NCI-H446 treated with DMSO at 0.1 percent for 48 hours (cell line): ENCODE results near the gene DLK1.
A peak's percentile ranks its signal among the peaks of the same experiment; 100 is the strongest.

ENCODE experiments used
- DNase-seq: peaks from one replicate; lab custom pipeline; 2025; lab: John Stamatoyannopoulos, UW

Gene DLK1

DNA sequence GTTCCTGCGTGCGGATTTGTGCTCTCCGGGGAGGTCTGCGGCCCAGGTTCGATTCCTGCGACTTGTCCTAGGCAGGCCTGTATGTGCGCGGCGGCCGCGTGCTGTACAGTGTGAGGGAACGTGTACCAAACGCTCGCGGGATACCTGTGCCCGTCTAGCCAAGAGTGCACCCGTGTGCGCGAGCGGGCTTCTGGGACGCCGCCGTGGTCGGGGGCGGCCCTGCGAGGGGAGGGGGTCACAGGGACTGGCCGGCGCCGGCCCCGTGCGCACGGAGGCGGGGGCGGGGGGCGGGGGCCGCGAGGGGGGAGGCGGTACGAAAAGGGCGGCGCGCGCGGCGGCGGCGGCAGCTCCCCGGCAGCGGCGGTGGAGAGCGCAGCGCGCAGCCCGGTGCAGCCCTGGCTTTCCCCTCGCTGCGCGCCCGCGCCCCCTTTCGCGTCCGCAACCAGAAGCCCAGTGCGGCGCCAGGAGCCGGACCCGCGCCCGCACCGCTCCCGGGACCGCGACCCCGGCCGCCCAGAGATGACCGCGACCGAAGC is at the start of gene DLK1:
Gene DLK1, plus strand, starts transcription at position 343 of the 536 bp plus-strand sequence. Its CDS starts 177 bp downstream, at position 520.
- DNase-seq: no peak

DNA sequence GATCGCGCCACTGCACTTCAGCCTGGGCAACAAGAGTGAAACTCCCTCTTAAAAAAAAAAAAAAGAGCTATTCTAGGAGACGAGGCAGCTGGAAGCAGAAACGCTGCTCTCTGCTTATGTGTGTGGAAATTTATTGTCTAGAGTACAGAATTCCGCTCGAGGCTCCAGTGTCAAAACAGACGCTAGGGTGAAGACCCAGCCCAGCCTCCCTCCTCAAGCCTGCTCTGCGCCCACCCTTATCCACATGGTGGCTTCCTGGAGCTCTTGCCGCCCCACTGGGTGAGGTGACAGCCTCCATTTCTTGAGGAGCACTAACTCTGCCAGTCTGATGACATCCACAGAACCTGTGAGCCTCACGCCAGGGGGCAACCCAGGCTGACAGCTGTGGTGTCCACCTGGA is 49.5 kb upstream of the DLK1 start:
- no peak for DNase-seq

DNA sequence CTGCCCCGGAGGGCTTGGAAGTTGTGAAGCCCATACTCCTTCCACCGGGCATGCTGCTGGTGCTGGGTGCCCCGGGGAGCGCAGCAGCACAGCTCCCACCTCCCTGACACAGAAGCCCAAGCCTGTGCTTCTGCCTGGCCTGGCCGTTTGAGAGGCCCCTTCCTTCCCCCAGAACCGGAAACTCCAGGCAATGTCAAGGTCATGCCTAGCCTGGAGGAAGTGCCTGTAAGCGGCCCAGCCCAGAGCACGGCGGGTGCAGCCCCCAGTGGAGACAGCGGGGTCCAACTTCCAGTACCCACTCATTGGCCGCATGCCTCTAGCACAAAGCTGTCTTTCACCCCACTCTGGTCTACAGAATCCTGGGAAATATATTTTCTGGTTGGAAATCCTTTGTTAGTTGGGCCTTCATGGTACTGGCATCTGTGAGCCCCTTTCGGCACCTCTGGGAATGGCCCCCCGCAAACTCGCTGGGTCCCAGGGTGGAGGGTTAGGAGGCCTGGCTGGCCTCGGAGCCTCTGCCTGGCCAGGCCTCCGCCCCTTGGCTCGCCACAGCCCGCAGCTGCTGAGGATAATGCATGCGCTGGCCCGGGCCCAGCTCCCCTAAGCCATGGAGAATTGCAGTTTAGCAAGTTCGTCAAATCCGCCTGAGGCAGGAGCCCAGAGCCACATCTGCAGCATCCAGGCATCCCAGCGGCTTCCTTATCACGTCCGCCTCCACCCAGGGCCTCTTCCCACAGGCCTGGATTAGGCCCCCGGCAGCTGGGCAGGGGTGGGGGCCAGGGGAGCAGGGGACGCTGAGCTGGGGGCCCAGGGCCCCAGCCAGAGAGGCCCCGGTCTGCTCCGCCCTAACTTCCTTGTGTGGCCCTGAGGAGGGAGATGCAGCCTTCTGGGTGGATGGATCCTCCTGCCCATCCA is 48.9 kb upstream of the DLK1 start:
- no peak for DNase-seq

DNA sequence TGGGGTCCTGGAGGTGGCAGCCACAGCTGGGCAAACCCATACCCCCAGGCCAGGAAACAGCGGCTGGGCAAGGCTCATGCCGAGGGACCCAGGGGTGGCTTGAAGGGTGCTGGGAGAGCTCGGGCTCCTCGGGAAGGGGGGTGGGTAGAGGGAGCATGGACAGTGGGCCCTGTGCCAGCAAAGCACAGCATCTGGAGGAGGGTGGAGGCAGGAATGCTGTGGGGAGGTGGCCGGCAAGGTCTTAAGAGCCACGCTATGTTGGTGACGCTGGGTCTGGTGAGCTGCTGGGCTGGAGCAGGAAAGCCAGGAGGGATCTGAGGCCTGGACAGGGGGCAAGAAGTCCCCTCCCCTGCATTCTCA is 48.2 kb upstream of the DLK1 start:
- DNase-seq: no peak

DNA sequence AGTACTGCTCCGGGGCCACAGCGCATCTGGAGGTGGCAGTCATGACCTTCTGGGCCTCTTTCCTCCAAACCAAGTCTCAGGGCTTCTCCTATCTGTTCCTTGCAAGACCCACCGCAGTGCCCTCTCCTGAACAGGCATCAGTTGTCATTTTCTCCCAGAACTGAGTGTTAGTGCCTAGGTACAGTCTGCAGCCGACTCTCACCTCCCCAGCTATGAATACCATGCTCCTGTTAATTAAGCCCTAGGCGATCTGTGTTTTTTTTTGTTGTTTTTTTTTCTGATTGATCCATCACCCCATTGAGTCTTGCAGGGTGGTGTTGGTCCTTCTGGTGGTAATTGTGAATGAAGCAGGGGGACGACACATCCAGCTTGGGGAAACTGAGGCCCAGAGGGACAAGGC is 47.5 kb upstream of the DLK1 start:
- DNase-seq: no peak

DNA sequence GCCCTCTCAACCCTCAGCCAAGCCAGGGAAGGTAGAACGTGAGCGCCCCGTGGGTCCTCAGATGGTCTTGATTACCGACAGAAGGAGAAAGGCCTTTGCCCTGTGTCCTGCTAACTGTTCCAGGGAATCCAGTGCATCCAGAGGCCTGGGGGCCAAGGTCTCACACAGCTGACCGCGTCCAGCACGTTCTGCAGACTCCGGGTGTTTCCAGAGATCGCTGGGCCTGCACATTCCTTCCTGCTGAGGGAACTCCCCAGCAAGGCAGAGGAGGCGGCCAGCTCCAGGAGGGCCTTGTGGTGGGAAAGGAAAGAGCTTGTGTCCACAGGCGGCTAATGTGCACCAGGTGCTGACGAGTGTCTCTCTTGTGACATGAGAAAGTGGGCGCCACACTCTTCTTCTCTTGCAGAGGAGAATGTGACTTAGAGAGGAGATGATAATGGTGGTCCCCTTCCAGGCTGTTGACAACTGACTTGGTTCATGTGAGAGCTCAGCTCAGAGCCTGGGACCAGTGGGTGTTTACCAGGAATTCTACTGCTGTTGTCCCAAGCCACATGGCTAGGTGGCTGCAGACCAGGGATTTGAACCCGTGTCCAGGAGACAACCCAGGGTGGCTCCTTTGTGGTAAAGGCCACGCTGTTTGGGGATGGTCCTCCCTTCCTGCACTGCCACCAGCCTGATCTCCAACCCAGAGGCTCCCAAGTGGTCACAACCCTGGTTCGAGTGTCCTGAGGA is 46.8 kb upstream of the DLK1 start:
- DNase-seq: no peak

DNA sequence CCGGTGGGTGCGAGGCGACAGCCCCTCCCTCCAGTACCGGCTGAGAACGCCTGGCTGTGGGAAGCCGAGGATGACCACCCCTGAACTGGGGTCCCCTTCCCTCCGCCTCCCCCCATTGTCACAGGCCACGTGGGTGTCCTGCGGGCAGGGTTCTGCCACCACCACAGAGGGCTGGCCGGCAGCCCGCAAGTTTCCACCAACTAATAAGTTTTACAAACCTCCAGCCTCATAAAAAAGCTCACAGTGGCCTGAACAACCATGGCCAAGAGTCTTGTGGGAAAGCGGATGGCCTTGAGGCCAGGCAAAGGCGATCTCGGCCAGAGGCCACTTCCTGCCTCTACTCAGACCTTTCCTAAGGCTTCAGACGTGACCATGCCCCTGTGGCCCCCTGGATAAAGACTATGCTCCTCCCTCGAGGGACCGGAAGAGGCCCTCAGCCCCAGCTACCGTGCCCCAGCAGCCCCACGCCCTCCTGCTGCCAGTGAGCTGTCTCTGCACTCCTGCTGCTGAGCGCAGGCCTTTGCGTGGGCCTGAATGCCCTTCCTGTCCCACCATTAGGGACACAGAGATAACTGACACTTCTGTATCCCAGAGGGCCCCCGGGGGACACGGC is 46.1 kb upstream of the DLK1 start:
- no peak for DNase-seq

DNA sequence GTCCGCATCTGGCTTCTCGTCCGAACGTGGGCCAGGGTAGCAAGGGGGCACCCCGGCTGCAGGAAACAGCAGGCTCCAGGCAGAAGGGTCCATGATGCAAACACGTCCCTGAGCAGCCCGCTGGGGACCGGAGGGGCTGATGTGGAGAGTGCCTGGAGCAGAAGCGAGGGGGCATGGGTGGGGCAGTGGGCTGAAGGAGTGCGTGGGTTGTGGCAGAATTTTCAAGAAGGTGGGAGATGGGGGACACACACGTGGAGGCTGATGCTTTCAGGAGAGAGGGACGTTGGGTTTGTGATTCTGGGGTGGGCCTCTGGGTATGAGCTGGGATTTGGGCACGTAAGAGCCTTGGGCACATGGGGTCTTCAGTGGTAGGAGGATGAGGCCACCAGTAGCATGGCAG is 45.6 kb upstream of the DLK1 start:
- DNase-seq: no peak

DNA sequence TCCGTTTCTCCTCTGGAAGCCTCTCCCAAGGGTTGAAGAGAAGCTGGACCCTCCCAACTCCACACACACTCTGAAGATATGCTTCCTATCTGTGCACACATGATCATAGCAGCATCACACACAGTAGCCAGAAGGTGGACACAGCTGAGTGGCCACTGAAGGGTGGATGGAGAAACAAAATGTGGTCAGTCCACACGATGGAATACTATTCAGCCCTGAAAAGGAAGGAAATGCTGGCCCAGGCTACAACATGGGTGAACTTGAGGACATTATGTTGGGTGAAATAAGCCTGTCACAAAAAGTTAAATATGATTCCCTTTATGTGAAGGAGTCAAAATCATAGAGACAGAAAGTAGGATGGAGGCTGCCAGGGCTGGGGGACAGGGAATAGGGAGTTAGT is 43.9 kb upstream of the DLK1 start:
- DNase-seq: no peak

DNA sequence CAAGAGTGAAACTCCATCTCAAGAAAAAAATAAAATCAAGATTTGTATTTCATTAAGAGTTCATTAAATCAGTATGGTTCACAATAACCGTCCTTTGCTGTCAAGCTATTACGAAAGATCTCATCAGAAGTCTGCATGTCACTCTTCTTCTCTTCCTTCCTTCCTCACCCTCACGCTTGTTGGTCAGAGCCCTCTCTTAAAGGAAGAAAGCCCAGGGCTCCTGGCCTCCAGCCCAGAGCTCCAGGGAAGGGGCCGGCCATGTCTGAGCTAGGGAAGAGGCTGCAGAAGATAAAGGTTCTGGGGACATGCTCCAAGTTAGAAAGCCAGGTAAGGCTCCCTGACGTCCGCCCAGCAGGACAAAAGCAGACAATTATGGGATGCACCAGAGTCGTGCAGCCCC is 43.1 kb upstream of the DLK1 start:
- DNase-seq: no peak

DNA sequence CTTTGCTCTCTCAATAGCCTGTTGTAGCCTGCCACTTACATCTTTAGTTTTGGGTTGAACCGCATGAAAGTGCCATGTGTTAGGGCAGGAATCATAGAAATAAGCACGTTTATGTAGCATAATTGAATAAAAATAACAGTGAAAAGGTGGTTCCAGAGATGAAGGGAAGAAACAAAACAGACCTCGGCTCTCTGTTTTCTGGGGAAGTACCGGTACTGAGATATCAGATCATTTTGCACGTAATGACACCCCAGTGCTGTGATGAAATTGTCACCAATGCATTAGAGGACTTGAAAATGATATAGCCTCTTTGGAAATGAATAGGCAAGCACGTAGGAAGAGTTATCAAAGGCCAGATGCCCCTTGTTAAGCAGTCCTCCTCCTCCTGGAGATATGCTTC is 42.5 kb upstream of the DLK1 start:
- DNase-seq: no peak

DNA sequence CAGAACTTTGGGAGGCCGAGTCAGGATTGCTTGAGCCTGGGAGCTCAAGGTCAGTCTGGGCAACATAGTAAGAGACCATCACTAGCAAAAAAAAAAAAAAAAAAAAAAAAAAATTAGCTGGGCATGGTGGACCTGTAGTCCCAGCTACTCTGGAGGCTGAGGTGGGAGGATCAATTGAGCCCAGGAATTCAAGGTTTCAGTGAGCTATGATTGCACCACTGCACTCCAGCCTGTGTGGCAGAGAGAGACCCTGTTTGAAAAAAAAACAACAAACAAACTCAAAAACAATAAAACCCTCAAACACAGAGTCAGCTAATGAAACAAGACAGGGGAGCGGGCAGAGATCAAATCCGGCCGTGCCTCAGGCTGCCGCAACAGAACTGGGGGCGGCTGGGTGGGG is 41.7 kb upstream of the DLK1 start:
- no peak for DNase-seq

DNA sequence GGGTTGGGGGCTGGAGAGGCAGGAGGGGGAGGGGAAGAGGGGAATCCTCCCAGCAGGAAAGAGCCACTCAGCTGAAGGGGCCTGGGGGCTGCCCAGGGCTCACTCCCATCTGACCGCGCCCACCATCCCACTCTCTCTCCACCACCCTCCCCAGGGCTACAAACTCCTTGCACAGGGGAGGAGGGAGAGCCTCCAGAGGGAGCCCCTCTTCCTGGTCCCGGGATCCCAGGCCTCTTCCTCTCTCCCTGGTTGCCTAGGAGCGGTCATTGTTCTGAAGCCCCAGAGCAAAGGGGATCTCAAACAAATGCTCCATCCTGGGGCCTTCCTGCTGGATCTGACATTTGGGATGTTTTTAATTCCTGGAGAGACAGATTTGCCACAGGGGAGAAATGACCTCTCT is 39.8 kb upstream of the DLK1 start:
- no peak for DNase-seq

DNA sequence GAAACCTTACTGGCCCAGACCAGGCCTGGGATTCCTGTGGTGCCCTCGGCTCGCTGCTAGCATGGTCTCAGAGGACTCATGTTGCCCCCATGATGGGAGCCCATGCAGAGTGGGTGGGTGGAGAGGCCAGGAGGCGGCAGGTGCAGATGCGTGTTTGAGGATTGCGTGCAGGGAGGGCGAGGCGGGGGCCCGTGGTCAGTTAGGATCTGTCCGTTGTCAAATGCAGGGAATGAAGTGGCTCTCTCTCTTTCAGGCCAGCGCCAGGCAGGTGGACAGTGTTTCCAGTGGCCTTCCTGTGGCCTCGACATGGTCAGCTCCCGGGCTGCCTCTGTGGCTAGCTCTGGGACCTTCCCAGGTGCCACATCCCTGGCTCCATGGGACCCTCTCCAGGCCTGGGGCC is 39.3 kb upstream of the DLK1 start:
- no peak for DNase-seq

DNA sequence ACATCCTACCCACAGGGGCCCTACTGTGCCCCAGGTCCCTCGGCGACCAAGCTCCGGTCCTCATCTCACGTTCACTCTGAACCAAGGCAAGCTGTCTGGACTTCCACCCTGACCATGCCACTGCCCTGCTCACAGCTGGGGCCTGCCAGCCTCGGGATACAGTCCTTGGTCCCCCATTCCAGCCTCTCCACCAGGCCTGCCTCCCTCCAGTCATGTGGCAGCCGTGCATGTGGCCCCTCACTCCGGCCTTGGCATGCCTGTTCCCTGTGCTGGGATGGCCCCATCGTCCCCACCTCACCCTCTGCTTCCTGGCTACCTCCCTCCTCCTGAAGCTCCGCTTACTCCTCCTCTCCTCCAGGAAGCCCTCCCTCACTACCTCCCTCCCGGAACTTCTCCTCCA is 38.6 kb upstream of the DLK1 start:
- no peak for DNase-seq

DNA sequence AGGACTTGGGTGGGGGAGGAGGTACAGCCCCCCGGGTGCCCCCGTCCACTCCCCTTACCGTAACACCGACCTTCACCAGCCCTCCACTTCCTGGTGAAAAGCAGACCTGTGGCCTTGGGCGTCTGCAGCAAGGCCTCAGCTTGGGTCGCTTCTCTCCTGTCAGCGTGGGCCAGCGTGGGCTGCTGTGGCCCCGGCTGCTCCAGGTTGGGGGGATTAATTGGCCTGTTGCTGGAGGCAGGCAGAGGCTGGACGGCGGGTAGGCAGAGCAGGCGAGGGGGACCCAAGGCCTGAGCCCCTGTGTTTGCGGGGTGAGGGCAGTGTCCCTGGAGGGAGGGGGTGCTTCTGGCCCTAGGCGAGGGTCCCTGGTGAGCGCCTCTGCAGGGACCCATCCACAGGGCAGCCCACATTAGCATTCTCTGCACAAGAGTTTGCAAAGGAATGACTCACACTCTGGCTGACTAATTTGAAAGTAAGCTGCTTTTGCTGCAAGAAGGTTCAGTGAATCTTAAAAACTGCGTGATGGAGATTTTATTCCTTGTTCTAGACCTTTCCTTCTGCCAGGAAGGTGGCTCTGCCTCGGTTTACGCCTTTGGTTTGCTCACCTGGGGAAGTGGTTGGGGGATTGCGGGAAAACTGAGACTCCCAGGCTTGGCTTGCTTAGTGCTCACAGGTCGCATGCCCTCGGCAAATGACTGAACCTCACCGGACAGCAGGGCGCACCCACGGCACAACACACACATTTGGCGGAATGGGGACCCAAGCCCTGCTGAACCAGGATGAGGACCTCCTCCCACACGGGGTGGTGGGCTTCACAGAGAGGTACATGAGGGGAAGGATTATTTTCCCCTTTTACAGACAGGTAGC is 37.9 kb upstream of the DLK1 start:
- DNase-seq: no peak

DNA sequence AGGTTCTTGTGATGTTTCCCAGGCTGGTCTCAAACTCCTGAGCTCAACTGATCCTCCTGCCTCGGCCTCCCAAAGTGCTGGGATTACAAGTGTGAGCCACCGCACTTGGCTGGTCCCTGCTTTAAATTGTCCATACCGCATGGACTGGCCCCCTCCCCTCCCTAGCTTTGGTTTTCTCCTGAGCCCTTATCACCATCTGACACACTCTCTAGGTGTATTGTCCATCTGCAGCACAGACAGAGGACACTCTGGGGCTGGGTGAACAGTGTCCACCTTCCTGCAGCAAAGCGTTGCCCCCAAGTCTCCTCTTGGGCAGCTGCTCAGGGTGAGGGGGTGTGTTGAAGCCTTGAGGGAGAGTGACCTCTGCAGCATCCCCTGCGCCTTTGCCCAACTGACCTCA is 36.0 kb upstream of the DLK1 start:
- DNase-seq: no peak

DNA sequence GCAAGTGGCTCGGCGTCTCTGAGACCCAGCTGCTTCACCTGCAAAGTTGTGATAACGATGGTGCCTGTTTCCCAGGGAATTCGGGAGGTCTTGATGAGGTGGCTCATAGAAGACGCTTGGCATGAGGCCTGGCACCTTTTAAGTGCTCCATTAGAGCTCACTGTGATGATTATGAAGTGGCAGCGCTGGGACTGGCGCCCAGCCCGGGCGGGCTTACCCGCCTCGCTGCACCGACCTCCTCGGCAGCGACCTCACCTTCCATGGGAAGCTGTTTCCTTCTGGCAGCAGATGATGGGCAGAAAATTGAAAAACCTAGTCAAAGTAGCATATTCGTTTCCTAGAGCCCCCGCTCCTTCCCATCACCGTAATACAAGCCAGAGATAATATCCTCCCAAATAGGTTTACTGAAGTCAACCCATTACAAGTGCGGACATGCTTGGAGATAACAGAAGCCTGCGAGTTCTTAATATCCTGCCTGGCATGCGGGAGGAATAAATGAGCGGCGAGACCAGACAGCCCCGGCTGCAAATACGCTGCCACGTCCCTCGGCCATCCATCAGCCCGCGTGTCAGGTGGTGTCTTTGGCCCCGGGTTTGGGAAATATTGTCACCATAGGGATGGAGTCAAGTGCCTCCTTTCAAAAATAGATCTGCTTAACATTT is 35.2 kb upstream of the DLK1 start:
- peak; percentile 5 for DNase-seq

DNA sequence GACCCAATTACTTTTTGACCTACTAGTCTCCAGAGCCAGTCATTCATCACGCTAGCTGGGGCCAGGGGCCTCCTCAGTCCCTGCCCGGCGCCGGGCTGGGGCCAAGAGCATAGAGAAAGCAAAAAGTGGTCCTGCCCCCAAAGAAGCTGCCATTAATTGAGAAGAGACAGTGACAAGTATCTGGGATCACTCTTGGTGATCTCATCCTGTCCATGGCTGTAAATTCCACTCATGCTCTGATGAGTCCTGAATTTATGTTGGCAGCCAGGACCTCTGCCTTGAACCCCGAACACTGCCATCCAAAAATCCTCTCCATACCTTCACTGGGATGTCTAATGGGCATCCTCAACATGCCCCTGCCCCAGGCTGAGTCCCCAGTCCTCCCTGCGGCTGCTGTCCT is 34.4 kb upstream of the DLK1 start:
- DNase-seq: no peak

DNA sequence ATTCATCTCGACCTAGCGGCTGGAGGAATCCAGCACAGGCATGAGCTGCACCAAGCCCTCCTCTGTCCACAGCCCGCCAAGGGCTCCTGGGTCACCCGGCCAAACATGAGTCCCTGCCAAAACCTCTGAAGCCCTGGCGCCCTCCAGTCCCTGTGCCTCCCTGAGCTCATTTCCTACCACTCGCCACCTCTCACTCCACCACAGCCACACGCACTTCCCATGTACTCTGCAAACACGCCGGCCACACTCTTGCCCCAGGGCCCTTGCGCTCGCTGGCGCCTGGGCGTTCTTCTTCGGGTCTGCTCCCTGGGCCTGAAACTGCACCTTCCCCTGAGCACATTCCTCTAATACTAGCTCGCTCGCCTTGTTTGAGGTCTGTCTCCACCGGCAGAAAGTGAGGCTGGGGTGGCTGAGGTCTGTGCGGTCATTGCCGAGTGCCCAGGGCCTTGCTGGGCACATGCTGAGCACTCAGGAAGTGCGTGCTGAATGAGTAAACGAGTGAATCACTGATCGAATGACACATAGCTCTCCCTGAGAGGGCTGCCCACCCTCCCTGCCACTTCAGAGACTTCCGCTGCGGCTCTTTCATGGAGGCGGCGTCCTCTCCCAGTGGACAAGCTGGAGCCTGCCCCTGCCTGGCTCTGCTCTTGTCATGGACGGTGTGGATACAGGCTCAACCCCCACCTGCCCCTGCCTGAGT is 33.7 kb upstream of the DLK1 start:
- no peak for DNase-seq
